ENCODE results near the gene KRTAP8-1.

Gene KRTAP8-1

GRCh38 chr21:30813174-30813573 lies at the start of gene KRTAP8-1:
Gene KRTAP8-1, minus strand, starts transcription at chr21:30813274. Its CDS starts 54 bp downstream, at chr21:30813220.
- no peak for TF ChIP-seq CTCF (IDR thresholded peaks at IDR 0.05; ENCODE audit: low read depth, low read length)
- no peak for DNase-seq (ENCODE audit: extremely low read depth, low read depth)

GRCh38 chr21:30847627-30848500 lies 34.8 kb upstream of the KRTAP8-1 start:
- no peak for DNase-seq (ENCODE audit: extremely low read depth, low read depth)
- TF ChIP-seq CTCF (IDR thresholded peaks at IDR 0.05; ENCODE audit: low read depth, low read length): no peak

GRCh38 chr21:30842990-30843389 lies 29.9 kb upstream of the KRTAP8-1 start:
- DNase-seq (ENCODE audit: extremely low read depth, low read depth): no peak

GRCh38 chr21:30839304-30839703 lies 26.2 kb upstream of the KRTAP8-1 start:
- DNase-seq (ENCODE audit: extremely low read depth, low read depth): no peak
- no peak for TF ChIP-seq CTCF (IDR thresholded peaks at IDR 0.05; ENCODE audit: low read depth, low read length)

More at GRCh38 chr21:30842990-30843389, 29.9 kb upstream of the KRTAP8-1 start:
- TF ChIP-seq CTCF (IDR thresholded peaks at IDR 0.05; ENCODE audit: low read depth, low read length): no peak

GRCh38 chr21:30838536-30838935 lies 25.5 kb upstream of the KRTAP8-1 start:
- no peak for TF ChIP-seq CTCF (IDR thresholded peaks at IDR 0.05; ENCODE audit: low read depth, low read length)
- DNase-seq (ENCODE audit: extremely low read depth, low read depth): no peak

GRCh38 chr21:30831194-30831765 lies 18.2 kb upstream of the KRTAP8-1 start:
- no peak; the same call in 1 of the 2 replicates for TF ChIP-seq CTCF (IDR thresholded peaks at IDR 0.05; ENCODE audit: low read depth, low read length)
- DNase-seq (ENCODE audit: extremely low read depth, low read depth): no peak

- TF ChIP-seq CTCF (IDR thresholded peaks at IDR 0.05; ENCODE audit: low read depth, low read length): no peak
- DNase-seq (ENCODE audit: extremely low read depth, low read depth): no peak
These were observed 16.6 kb upstream of the KRTAP8-1 start, which contains the start of gene KRTAP7-1 for GRCh38 chr21:30829659-30830058. Gene KRTAP7-1, minus strand, starts transcription at chr21:30829759. Its CDS starts 61 bp downstream, at chr21:30829698.

Measured in AG09319 (cell line).